ENCODE measurements around the gene TRIM62.

The TRIM62 gene

GRCh38 chr1:33181921-33182341 is at the start of gene TRIM62:
TRIM62 (minus strand) TSS chr1:33182043; CDS start chr1:33181432, 611 bp downstream.
- peak; percentile 73 for DNase-seq (ENCODE audit: low spot score)

- no peak for DNase-seq (ENCODE audit: low spot score)
These were observed 49.3 kb upstream of the TRIM62 start for GRCh38 chr1:33231166-33231565.

- DNase-seq (ENCODE audit: low spot score): no peak
These were observed 47.2 kb upstream of the TRIM62 start for GRCh38 chr1:33228935-33229487.

GRCh38 chr1:33225586-33225985 is 43.7 kb upstream of the TRIM62 start:
- DNase-seq (ENCODE audit: low spot score): no peak

- no peak for DNase-seq (ENCODE audit: low spot score)
These were observed 42.4 kb upstream of the TRIM62 start for GRCh38 chr1:33224166-33224707.

- DNase-seq (ENCODE audit: low spot score): no peak
These were observed 40.5 kb upstream of the TRIM62 start for GRCh38 chr1:33222381-33222780.

GRCh38 chr1:33221385-33221758 is 39.5 kb upstream of the TRIM62 start:
- DNase-seq (ENCODE audit: low spot score): no peak

GRCh38 chr1:33220676-33221384 is 39.0 kb upstream of the TRIM62 start:
- no peak for DNase-seq (ENCODE audit: low spot score)

- DNase-seq (ENCODE audit: low spot score): no peak
These were observed 38.2 kb upstream of the TRIM62 start for GRCh38 chr1:33219886-33220661.

- no peak for DNase-seq (ENCODE audit: low spot score)
These were observed 30.1 kb upstream of the TRIM62 start for GRCh38 chr1:33211972-33212371.

- DNase-seq (ENCODE audit: low spot score): no peak
These were observed 24.5 kb upstream of the TRIM62 start for GRCh38 chr1:33206340-33206739.

GRCh38 chr1:33195556-33195955 is 13.7 kb upstream of the TRIM62 start:
- DNase-seq (ENCODE audit: low spot score): no peak

GRCh38 chr1:33191731-33192275 is 10.0 kb upstream of the TRIM62 start:
- no peak for DNase-seq (ENCODE audit: low spot score)

- no peak for DNase-seq (ENCODE audit: low spot score)
These were observed 8.9 kb upstream of the TRIM62 start for GRCh38 chr1:33190701-33191100.

- no peak for DNase-seq (ENCODE audit: low spot score)
These were observed 6.9 kb upstream of the TRIM62 start for GRCh38 chr1:33188572-33189275.

GRCh38 chr1:33186936-33187335 is 5.1 kb upstream of the TRIM62 start:
- no peak for DNase-seq (ENCODE audit: low spot score)

GRCh38 chr1:33185541-33185940 is 3.7 kb upstream of the TRIM62 start:
- DNase-seq (ENCODE audit: low spot score): no peak

- DNase-seq (ENCODE audit: low spot score): no peak
These were observed 1.5 kb upstream of the TRIM62 start for GRCh38 chr1:33183306-33183705.

GRCh38 chr1:33182896-33183295 is 1.1 kb upstream of the TRIM62 start:
- no peak for DNase-seq (ENCODE audit: low spot score)

- DNase-seq (ENCODE audit: low spot score): no peak
These were observed 578 bp upstream of the TRIM62 start for GRCh38 chr1:33182401-33182841.

GRCh38 chr1:33180911-33181890 is 642 bp downstream of the TRIM62 start:
- DNase-seq (ENCODE audit: low spot score): peak; percentile 72
